H9 (cell line): Measurements from ENCODE around the gene SEMA6A. TPM values are rescaled to one million over a fixed set of nuclear protein-coding genes. Genes with fewer than 3 reads are reported as not detected.

ENCODE experiments used
- DNase-seq: peaks from one replicate; pipeline ENCODE4 v3.0.0-alpha.2; 2017
- H2AFZ ChIP-seq: one replicate; pipeline ENCODE4 v1.6.1; 2013; ENCODE audit warnings: mild to moderate bottlenecking, low read length, control low read depth, moderate library complexity
- H2AK5ac ChIP-seq: 2 replicates; pipeline ENCODE4 v1.6.1; 2013; ENCODE audit warnings: low read length, control low read depth, mixed read lengths; ENCODE audit not compliant: insufficient read length
- H2BK120ac ChIP-seq: one replicate; pipeline ENCODE4 v1.6.1; 2013; ENCODE audit warnings: low read depth, mild to moderate bottlenecking, low read length, control low read depth, inconsistent platforms; ENCODE audit not compliant: poor library complexity, severe bottlenecking
- H2BK12ac ChIP-seq: 2 replicates; pipeline ENCODE4 v1.6.1; 2013; ENCODE audit warnings: low read length, control low read depth, mixed read lengths, low read depth; ENCODE audit not compliant: insufficient read length
- H2BK15ac ChIP-seq: 2 replicates; pipeline ENCODE4 v1.6.1; 2013; ENCODE audit warnings: low read depth, low read length, control low read depth
- H2BK20ac ChIP-seq: one replicate; pipeline ENCODE4 v1.6.1; 2013; ENCODE audit warnings: low read depth, mild to moderate bottlenecking, low read length, control low read depth, inconsistent platforms; ENCODE audit not compliant: poor library complexity, severe bottlenecking
- H2BK5ac ChIP-seq: 2 replicates; pipeline ENCODE4 v1.6.1; 2013; ENCODE audit warnings: low read length, control low read depth, mixed read lengths; ENCODE audit not compliant: insufficient read length
- H3K14ac ChIP-seq: 2 replicates; pipeline ENCODE4 v1.6.1; 2013; ENCODE audit warnings: low read length, control low read depth; ENCODE audit not compliant: insufficient read depth
- H3K18ac ChIP-seq: 2 replicates; pipeline ENCODE4 v1.6.1; 2013; ENCODE audit warnings: low read depth, mild to moderate bottlenecking, mixed read lengths, low read length, control low read depth; ENCODE audit not compliant: insufficient read length
- H3K23ac ChIP-seq: 2 replicates; pipeline ENCODE4 v1.6.1; 2013; ENCODE audit warnings: low read length, control low read depth, mixed read lengths, low read depth; ENCODE audit not compliant: insufficient read length
- H3K23me2 ChIP-seq: 2 replicates; pipeline ENCODE4 v1.6.1; 2013; ENCODE audit warnings: low read depth, mild to moderate bottlenecking, mixed read lengths, low read length, control low read depth; ENCODE audit not compliant: insufficient read length, poor library complexity, severe bottlenecking
- H3K27ac ChIP-seq: 2 replicates; pipeline ENCODE4 v1.5.1; 2013; ENCODE audit warnings: low read length, control low read depth, mixed read lengths, low read depth; ENCODE audit not compliant: insufficient read length
- H3K27me3 ChIP-seq: 2 replicates; pipeline ENCODE4 v1.6.1; 2013; ENCODE audit warnings: low read length, control low read depth, inconsistent platforms; ENCODE audit not compliant: insufficient read depth
- H3K4ac ChIP-seq: 2 replicates; pipeline ENCODE4 v1.6.1; 2013; ENCODE audit warnings: low read depth, mild to moderate bottlenecking, control low read depth, inconsistent platforms, low read length, moderate library complexity
- H3K4me1 ChIP-seq: 2 replicates; pipeline ENCODE4 v1.6.1; 2013; ENCODE audit warnings: low read length, control low read depth, inconsistent platforms; ENCODE audit not compliant: insufficient read depth
- H3K4me2 ChIP-seq: 2 replicates; pipeline ENCODE4 v1.6.1; 2013; ENCODE audit warnings: low read length, control low read depth, mixed read lengths; ENCODE audit not compliant: insufficient read length, insufficient read depth
- H3K56ac ChIP-seq: 2 replicates; pipeline ENCODE4 v1.6.1; 2013; ENCODE audit warnings: low read depth, mild to moderate bottlenecking, mixed read lengths, low read length, control low read depth; ENCODE audit not compliant: insufficient read length
- H3K79me1 ChIP-seq: 2 replicates; pipeline ENCODE4 v1.6.1; 2013; ENCODE audit warnings: low read depth, mild to moderate bottlenecking, moderate library complexity, low read length, control low read depth, inconsistent platforms; ENCODE audit not compliant: insufficient read depth, poor library complexity, severe bottlenecking
- H3K79me2 ChIP-seq: 2 replicates; pipeline ENCODE4 v1.6.1; 2013; ENCODE audit warnings: low read length, control low read depth, inconsistent platforms; ENCODE audit not compliant: insufficient read depth
- H3K9ac ChIP-seq: 2 replicates; pipeline ENCODE4 v1.6.1; 2013; ENCODE audit warnings: low read length, control low read depth, mixed read lengths; ENCODE audit not compliant: insufficient read length; ENCODE audit errors: extremely low read depth
- H3K9me3 ChIP-seq: one replicate; pipeline ENCODE4 v1.6.1; 2013; ENCODE audit warnings: low read depth, low read length, inconsistent platforms; ENCODE audit not compliant: control insufficient read depth
- H3T11ph ChIP-seq: one replicate; pipeline ENCODE4 v1.6.1; 2013; ENCODE audit warnings: mild to moderate bottlenecking, low read length, control low read depth, inconsistent platforms
- H4K20me1 ChIP-seq: one replicate; pipeline ENCODE4 v1.6.1; 2013; ENCODE audit not compliant: control insufficient read depth, insufficient read length, insufficient read depth
- H4K5ac ChIP-seq: 2 replicates; pipeline ENCODE4 v1.6.1; 2013; ENCODE audit warnings: low read depth, mild to moderate bottlenecking, mixed read lengths, low read length, control low read depth; ENCODE audit not compliant: insufficient read length
- H4K8ac ChIP-seq: replicated peaks from 2 replicates; pipeline ENCODE4 v1.6.1; 2013; ENCODE audit warnings: low read length, control low read depth, mixed read lengths, low read depth; ENCODE audit not compliant: insufficient read length
- H4K91ac ChIP-seq: 2 replicates; pipeline ENCODE4 v1.6.1; 2013; ENCODE audit warnings: low read depth, mild to moderate bottlenecking, moderate library complexity, mixed read lengths, low read length, control low read depth; ENCODE audit not compliant: insufficient read length
- H3K27ac Mint-ChIP-seq, 3 experiments: 2 replicates in 2 of 3; 3 replicates in 1 of 3; pipeline ENCODE4 v1.8.0; 2020 to 2021; ENCODE audit warnings: mixed read lengths in 3 of 3, mild to moderate bottlenecking in 1 of 3, moderate library complexity in 1 of 3
- H3K27me3 Mint-ChIP-seq: 2 replicates; pipeline ENCODE4 v1.8.0; 2021; ENCODE audit warnings: low read depth, mild to moderate bottlenecking, moderate library complexity, mixed read lengths
- H3K36me3 Mint-ChIP-seq, 3 experiments: 2 replicates in 2 of 3; 3 replicates in 1 of 3; pipeline ENCODE4 v1.8.0; 2020 to 2021; ENCODE audit warnings: low read depth in 3 of 3, mixed read lengths in 3 of 3; ENCODE audit not compliant: insufficient read depth in 1 of 3
- H3K4me1 Mint-ChIP-seq, 2 experiments: 2 replicates each; pipeline ENCODE4 v1.8.0; 2020; ENCODE audit warnings: mixed read lengths in 2 of 2
- H3K4me3 Mint-ChIP-seq, 2 experiments: 2 replicates in 1 of 2; 3 replicates in 1 of 2; pipeline ENCODE4 v1.8.0; 2020 to 2021; ENCODE audit warnings: mild to moderate bottlenecking in 2 of 2, mixed read lengths in 2 of 2, moderate library complexity in 1 of 2
- H3K9me3 Mint-ChIP-seq, 2 experiments: 2 replicates in 1 of 2; 3 replicates in 1 of 2; pipeline ENCODE4 v1.8.0; 2020; ENCODE audit warnings: mild to moderate bottlenecking in 2 of 2, mixed read lengths in 2 of 2, moderate library complexity in 1 of 2
- CTCF ChIP-seq: fragments of 200-600 bp; sonication (generic); conservative IDR thresholded peaks from 3 replicates; pipeline ENCODE4 v1.8.0; 2021; ENCODE audit warnings: antibody characterized with exemption, mild to moderate bottlenecking
- WGBS: extraction: QIAGEN DNeasy Blood & Tissue Kit; methylation state at CpG from one replicate; pipeline ENCODE4 v1.1.7; 2013; ENCODE audit warnings: missing lambda C conversion rate, low lambda C conversion rate, mixed read lengths; ENCODE audit not compliant: insufficient read length; ENCODE audit errors: extremely low coverage; 5-methylcytosine and 5-hydroxymethylcytosine counted together
- total RNA-seq: library from RNA; stranded (reverse); gene quantifications from 2 replicates; pipeline ENCODE4 v1.2.1, GENCODE V29; 2021

The SEMA6A gene
- total RNA-seq, 1 experiment from 2014 or later = 354 TPM

GRCh38 chr5:116454417-116454927 is 120.2 kb downstream of the SEMA6A start:
- H3K27ac ChIP-seq = no peak overlapping the region
- no peaks in the 10 kb centered on the region for H3K27me3 ChIP-seq
- no peaks in the 10 kb centered on the region; a peak in 1 of 5 replicates for H3K9me3 Mint-ChIP-seq
- 0 out of 2 replicates have a peak, but pooled peaks cover 1% of the 10 kb centered on the region for H3K27me3 Mint-ChIP-seq
- H2BK20ac ChIP-seq = no peak overlapping the region
- no peak overlapping the region for H2BK15ac ChIP-seq
- no peak overlapping the region for H2BK12ac ChIP-seq
- no peak overlapping the region for H3K14ac ChIP-seq
- no peak overlapping the region for H3K4ac ChIP-seq
- H4K20me1 ChIP-seq = no peaks in the 10 kb centered on the region
- no peak overlapping the region for H3K56ac ChIP-seq
- no peak overlapping the region for H3K4me3 Mint-ChIP-seq
- H3K27ac Mint-ChIP-seq = no peak overlapping the region; a peak in 1 of 7 replicates
- no peak overlapping the region for H3K18ac ChIP-seq
- H4K8ac ChIP-seq = no peak overlapping the region
- H4K91ac ChIP-seq = no peak overlapping the region
- H3K36me3 Mint-ChIP-seq = peaks cover 9 to 68% (median 35%) of the 10 kb centered on the region in 3 experiments; a peak in 6 of 7 replicates
- H2BK120ac ChIP-seq = no peak overlapping the region
- H3K9ac ChIP-seq = no peak overlapping the region
- H2AK5ac ChIP-seq = no peak overlapping the region
- no peaks in the 10 kb centered on the region for H3K23me2 ChIP-seq
- peaks cover 2% of the 10 kb centered on the region for H3K79me1 ChIP-seq
- no CpG with 5 or more reads among the region's 9 CpGs for WGBS
- H3K4me1 Mint-ChIP-seq = peaks cover 43 to 45% of the 10 kb centered on the region in 2 experiments
- no peak overlapping the region for H3T11ph ChIP-seq
- TF ChIP-seq CTCF = no peak
- no peak overlapping the region for H2AFZ ChIP-seq
- no peak overlapping the region for H4K5ac ChIP-seq
- no peak overlapping the region for H2BK5ac ChIP-seq
- H3K23ac ChIP-seq = no peak overlapping the region
- H3K4me1 ChIP-seq = peaks cover 8% of the 10 kb centered on the region; the same call in 1 of the 2 replicates
- no peak for DNase-seq
- no peak overlapping the region for H3K4me2 ChIP-seq
- no peaks in the 10 kb centered on the region for H3K79me2 ChIP-seq
- H3K9me3 ChIP-seq = no peaks in the 10 kb centered on the region
